NCI-H1092 (cell line): ENCODE measurements around the gene PHF20.
"Not testable (repeated sequence)": the region's sequence is repeated elsewhere in the genome, so short reads cannot be mapped to it uniquely, and the experiment has no call there.

Experiments used
- DNase-seq: peaks from one replicate; lab custom pipeline; 2025; lab: John Stamatoyannopoulos, UW

PHF20 gene

GRCh38 chr20:35929301-35929700, 157.5 kb downstream of the PHF20 start:
- DNase-seq: no peak

GRCh38 chr20:35934050-35934449, 162.2 kb downstream of the PHF20 start:
- no peak for DNase-seq

GRCh38 chr20:35939264-35939663, 167.4 kb downstream of the PHF20 start:
- no peak for DNase-seq

GRCh38 chr20:35941620-35942019, 169.8 kb downstream of the PHF20 start:
- DNase-seq: no peak

GRCh38 chr20:35942243-35942642, 170.4 kb downstream of the PHF20 start:
- no peak for DNase-seq

- no peak for DNase-seq
These were observed 175.7 kb downstream of the PHF20 start for GRCh38 chr20:35947489-35947888.

GRCh38 chr20:35947907-35948306, 176.1 kb downstream of the PHF20 start:
- DNase-seq: no peak

GRCh38 chr20:35950093-35950492, 178.3 kb downstream of the PHF20 start:
- DNase-seq: no peak

GRCh38 chr20:35952080-35952479, 180.3 kb downstream of the PHF20 start:
- not testable (repeated sequence) for DNase-seq

GRCh38 chr20:35952480-35953386, 180.9 kb downstream of the PHF20 start:
- DNase-seq: no peak

- peak; percentile 42 for DNase-seq
These were observed 181.8 kb downstream of the PHF20 start for GRCh38 chr20:35953387-35954199.

GRCh38 chr20:35954200-35954906, 182.5 kb downstream of the PHF20 start, which contains the start of gene SCAND1:
Gene SCAND1 (minus strand): TSS chr20:35954502. CDS start chr20:35954284, 218 bp downstream.
- DNase-seq: peak; percentile 93

- DNase-seq: peak; percentile 12
These were observed 183.1 kb downstream of the PHF20 start for GRCh38 chr20:35954907-35955251.

- DNase-seq: no peak
These were observed 184.8 kb downstream of the PHF20 start for GRCh38 chr20:35956616-35957015.

GRCh38 chr20:35959291-35959690, 187.5 kb downstream of the PHF20 start:
- not testable (repeated sequence) for DNase-seq

GRCh38 chr20:35963878-35964277, 192.1 kb downstream of the PHF20 start:
- DNase-seq: no peak

- DNase-seq: no peak
These were observed 196.3 kb downstream of the PHF20 start, which contains the start of gene CNBD2 for GRCh38 chr20:35967979-35968640. Gene CNBD2 (plus strand): TSS chr20:35968590. CDS start chr20:35968763, 173 bp downstream.

- DNase-seq: no peak
These were observed 197.1 kb downstream of the PHF20 start for GRCh38 chr20:35968930-35969329.

- DNase-seq: no peak
These were observed 200.2 kb downstream of the PHF20 start for GRCh38 chr20:35971981-35972380.

- DNase-seq: peak; percentile 51
These were observed 200.6 kb downstream of the PHF20 start for GRCh38 chr20:35972462-35972861.

GRCh38 chr20:35974256-35974655, 202.4 kb downstream of the PHF20 start:
- no peak for DNase-seq
